CD1c-positive myeloid dendritic cell (primary cell): ENCODE results near the gene KIF16B.
A peak's percentile ranks its signal among the peaks of the same experiment; 100 is the strongest.

ENCODE experiments used
- DNase-seq: peaks from one replicate; pipeline ENCODE4 v3.0.0-alpha.2; 2016; ENCODE audit errors: extremely low spot score

Gene KIF16B

DNA sequence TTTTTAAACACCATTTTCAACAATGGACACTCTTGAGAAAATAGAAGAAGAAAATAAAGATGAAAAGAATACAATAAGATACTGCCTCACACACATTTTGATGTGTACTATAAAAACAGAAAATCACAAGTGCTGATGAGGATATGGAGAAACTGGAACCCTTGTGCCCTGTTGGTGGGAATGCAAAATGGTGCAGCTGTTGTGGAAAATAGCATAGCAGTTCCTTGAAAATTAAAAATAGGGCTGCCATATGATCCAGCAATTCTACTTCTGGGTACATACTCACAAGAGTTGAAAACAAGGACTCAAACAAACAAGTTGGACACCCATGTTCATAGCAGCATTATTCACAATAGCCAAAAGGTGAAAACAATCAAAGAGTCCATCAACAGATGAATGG, 173.0 kb downstream of the KIF16B start:
- DNase-seq, result no peak

GRCh38 chr20:16399801-16400200, 173.4 kb downstream of the KIF16B start:
- no peak for DNase-seq

DNA sequence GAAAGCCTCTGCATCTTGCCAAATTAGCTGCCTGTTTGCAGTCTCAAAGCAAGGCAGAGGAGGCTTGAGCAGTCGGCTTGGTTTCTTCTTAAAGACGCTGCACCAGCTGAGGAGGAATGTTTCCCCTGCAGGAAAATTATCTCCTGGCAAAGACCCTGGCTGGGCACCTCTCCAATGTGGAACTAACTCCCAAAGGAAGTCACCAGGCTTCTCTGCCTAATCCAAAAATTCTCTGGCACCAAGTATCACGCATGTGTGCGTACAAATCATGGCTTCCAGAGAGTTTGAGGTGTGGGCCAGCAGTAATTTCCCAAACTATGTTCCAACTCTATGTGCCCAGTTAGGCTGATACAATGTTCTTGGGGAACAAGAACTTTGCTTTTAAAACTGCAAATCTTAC, 176.2 kb downstream of the KIF16B start:
- no peak for DNase-seq

- DNase-seq, result no peak
Observed at GRCh38 chr20:16395366-16395765, 177.9 kb downstream of the KIF16B start.

GRCh38 chr20:16394784-16395183, 178.5 kb downstream of the KIF16B start:
- no peak for DNase-seq

GRCh38 chr20:16393836-16394235, 179.4 kb downstream of the KIF16B start:
- DNase-seq, result no peak

DNA sequence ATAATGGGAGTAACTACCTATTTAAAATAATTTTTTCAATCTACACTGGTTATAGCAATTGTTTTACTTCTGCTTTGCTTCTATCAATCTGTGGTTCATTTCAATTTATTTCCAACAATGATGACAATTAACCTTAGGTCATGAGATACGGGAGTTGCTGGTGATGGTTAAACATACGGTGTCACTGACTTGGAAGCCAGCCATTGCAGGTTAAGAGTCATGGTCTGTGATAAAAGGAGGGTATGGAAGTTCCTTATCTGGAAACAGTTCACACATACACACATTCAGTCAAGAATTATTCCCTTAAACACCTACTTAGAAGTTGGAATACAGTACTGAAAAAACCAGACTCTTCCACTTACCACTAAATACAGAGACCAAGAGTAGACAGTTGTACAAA, 180.0 kb downstream of the KIF16B start:
- DNase-seq, result no peak

- peak; percentile 11 for DNase-seq
Observed at GRCh38 chr20:16392346-16392745, 180.9 kb downstream of the KIF16B start.

- DNase-seq, result peak; percentile 67
Observed at GRCh38 chr20:16390991-16391390, 182.3 kb downstream of the KIF16B start.

GRCh38 chr20:16388731-16389130, 184.5 kb downstream of the KIF16B start:
- no peak for DNase-seq

- DNase-seq, result peak; percentile 64
Observed at GRCh38 chr20:16387666-16388065, 185.6 kb downstream of the KIF16B start.

GRCh38 chr20:16385891-16386290, 187.4 kb downstream of the KIF16B start:
- DNase-seq, result no peak

GRCh38 chr20:16385462-16385861, 187.8 kb downstream of the KIF16B start:
- no peak for DNase-seq

GRCh38 chr20:16381444-16381843, 191.8 kb downstream of the KIF16B start:
- no peak for DNase-seq

GRCh38 chr20:16378712-16379370, 194.4 kb downstream of the KIF16B start:
- no peak for DNase-seq

DNA sequence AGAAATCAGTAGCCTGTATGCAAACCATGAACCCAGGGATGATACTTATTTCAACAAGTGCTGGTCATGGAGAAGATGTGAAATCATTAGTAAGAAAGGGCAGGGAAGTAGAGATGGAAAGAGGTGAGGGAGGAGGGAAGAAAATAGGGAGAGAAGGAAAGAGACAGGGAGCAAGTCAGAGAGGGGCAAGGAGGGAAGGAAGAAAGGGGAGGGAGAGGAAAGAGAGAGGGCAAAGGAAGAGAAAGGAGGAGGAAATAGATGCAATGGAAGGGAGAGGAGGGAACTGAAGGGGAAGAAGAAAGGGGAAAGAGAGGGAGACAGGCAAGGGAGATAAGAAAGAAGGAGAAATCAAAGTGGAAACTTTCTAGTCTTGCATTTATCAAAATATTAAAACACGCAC, 195.1 kb downstream of the KIF16B start:
- no peak for DNase-seq

DNA sequence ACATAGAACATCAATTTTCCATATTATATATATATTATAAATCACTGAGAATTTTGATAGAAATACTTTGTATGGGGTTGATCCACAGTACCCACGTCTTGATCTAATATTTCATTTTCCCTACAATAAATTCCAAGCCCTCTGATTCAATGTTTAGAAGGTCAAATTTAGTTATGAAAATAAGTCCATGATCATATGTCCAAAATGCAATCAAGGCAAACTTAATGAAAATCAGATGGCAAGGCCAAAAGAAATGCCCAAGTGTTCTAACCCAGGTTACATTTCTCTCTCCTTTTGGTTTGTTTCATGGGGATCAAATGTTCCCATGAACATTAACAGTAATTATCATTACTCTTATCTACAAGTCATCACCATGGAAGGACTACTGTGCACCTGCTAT, 203.8 kb downstream of the KIF16B start:
- DNase-seq, result no peak

- DNase-seq, result no peak
Observed at GRCh38 chr20:16368645-16369292, 204.5 kb downstream of the KIF16B start.

- no peak for DNase-seq
Observed at GRCh38 chr20:16367948-16368560, 205.2 kb downstream of the KIF16B start.

- no peak for DNase-seq
Observed at GRCh38 chr20:16366529-16366928, 206.7 kb downstream of the KIF16B start.

GRCh38 chr20:16364320-16364687, 208.9 kb downstream of the KIF16B start:
- DNase-seq, result no peak

- DNase-seq, result no peak
Observed at GRCh38 chr20:16363506-16364319, 209.5 kb downstream of the KIF16B start.
